A673 (cell line): Measurements from ENCODE around the gene PHF21A.

Experiments used
- EZH2 ChIP-seq: fragments of 200-600 bp; sonication (generic); IDR thresholded peaks from 2 replicates; pipeline ENCODE4 v1.6.1; 2017; ENCODE audit warnings: borderline replicate concordance, low read depth, mild to moderate bottlenecking, mixed read lengths, antibody characterized with exemption, low read length; ENCODE audit not compliant: poor library complexity, severe bottlenecking
- TF ChIP-seq, protein P1 (sequence below): fragments of 300-800, 200-600 bp; sonication (generic); conservative IDR thresholded peaks from 2 replicates; pipeline ENCODE4 v1.5.1; 2017; ENCODE audit warnings: low read depth, mild to moderate bottlenecking, antibody characterized with exemption, low read length, moderate library complexity, mixed read lengths

DNA sequence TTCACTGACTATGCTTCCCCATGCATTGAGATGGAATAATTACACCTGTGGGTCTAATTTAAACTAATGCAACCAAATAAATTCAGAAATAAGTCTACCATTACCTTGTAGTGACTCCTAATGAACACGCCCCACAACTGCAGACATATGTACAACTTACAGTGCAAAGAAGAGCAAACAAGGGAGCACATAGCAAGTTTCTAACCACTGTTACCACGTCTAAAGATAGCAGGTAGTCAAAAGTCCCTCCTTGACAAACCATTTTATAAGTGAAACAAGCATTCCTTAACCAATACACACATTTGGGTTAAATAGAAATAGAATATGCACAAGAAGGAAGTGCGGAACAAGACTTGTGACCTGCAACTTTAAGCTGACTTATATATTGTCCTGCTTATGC, 20.6 kb downstream of the PHF21A start:
- TF ChIP-seq, protein P1, sequence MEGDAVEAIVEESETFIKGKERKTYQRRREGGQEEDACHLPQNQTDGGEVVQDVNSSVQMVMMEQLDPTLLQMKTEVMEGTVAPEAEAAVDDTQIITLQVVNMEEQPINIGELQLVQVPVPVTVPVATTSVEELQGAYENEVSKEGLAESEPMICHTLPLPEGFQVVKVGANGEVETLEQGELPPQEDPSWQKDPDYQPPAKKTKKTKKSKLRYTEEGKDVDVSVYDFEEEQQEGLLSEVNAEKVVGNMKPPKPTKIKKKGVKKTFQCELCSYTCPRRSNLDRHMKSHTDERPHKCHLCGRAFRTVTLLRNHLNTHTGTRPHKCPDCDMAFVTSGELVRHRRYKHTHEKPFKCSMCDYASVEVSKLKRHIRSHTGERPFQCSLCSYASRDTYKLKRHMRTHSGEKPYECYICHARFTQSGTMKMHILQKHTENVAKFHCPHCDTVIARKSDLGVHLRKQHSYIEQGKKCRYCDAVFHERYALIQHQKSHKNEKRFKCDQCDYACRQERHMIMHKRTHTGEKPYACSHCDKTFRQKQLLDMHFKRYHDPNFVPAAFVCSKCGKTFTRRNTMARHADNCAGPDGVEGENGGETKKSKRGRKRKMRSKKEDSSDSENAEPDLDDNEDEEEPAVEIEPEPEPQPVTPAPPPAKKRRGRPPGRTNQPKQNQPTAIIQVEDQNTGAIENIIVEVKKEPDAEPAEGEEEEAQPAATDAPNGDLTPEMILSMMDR = no peak
- TF ChIP-seq EZH2 = no peak
